SU-DHL-6 (cell line): ENCODE results near the gene SLU7.
A peak's percentile ranks its signal among the peaks of the same experiment; 100 is the strongest.

Experiments used
- H2AFZ ChIP-seq: fragments of 200-600 bp; sonication (generic); 2 replicates; pipeline ENCODE4 v1.6.1; 2014; ENCODE audit warnings: low read depth, mild to moderate bottlenecking, moderate library complexity, mixed read lengths, antibody characterized with exemption, low read length; ENCODE audit not compliant: severe bottlenecking
- H3F3A ChIP-seq: fragments of 200-600 bp; shearing (Covaris generic); 2 replicates; pipeline ENCODE4 v1.6.0; 2016; ENCODE audit warnings: antibody characterized with exemption, mild to moderate bottlenecking; ENCODE audit not compliant: insufficient read depth
- H3K27ac ChIP-seq: fragments of 200-600 bp; sonication (generic); 2 replicates; pipeline ENCODE4 v1.5.1; 2016; ENCODE audit warnings: low read depth, mild to moderate bottlenecking, low read length, moderate library complexity, mixed read lengths
- H3K27me3 ChIP-seq: fragments of 200-600 bp; sonication (generic), shearing (Covaris generic); 2 replicates; pipeline ENCODE4 v1.6.0; 2014; ENCODE audit warnings: mild to moderate bottlenecking, low read length
- H3K36me3 ChIP-seq: fragments of 200-600 bp; sonication (generic); 2 replicates; pipeline ENCODE4 v1.6.1; 2014; ENCODE audit warnings: mild to moderate bottlenecking, low read length, mixed read lengths
- H3K4me2 ChIP-seq: fragments of 300-600, 200-600 bp; shearing (Covaris generic), sonication (generic); 2 replicates; pipeline ENCODE4 v1.6.0; 2014; ENCODE audit warnings: low read length, low read depth, mild to moderate bottlenecking; ENCODE audit not compliant: poor library complexity, severe bottlenecking
- H3K4me3 ChIP-seq: fragments of 200-600 bp; sonication (generic); 2 replicates; pipeline ENCODE4 v1.5.1; 2014; ENCODE audit warnings: antibody characterized with exemption, low read length, mild to moderate bottlenecking, mixed read lengths; ENCODE audit not compliant: insufficient read depth, poor library complexity, severe bottlenecking
- H3K79me2 ChIP-seq: fragments of 200-600 bp; sonication (generic); 2 replicates; pipeline ENCODE4 v1.6.1; 2014; ENCODE audit warnings: mild to moderate bottlenecking, low read length, moderate library complexity; ENCODE audit not compliant: insufficient read depth
- H3K9ac ChIP-seq: fragments of 200-600 bp; sonication (generic); 2 replicates; pipeline ENCODE4 v1.7.0; 2014; ENCODE audit warnings: mild to moderate bottlenecking, low read length
- H3K9me2 ChIP-seq: fragments of 200-600 bp; sonication (generic); replicated peaks from 2 replicates; pipeline ENCODE4 v1.6.1; 2014; ENCODE audit warnings: low read length; ENCODE audit not compliant: insufficient read depth
- H3K9me3 ChIP-seq: fragments of 200-600 bp; sonication (generic); 2 replicates; pipeline ENCODE4 v1.6.1; 2014; ENCODE audit warnings: low read length, mixed read lengths; ENCODE audit not compliant: insufficient read depth
- H4K20me1 ChIP-seq: fragments of 200-600 bp; sonication (generic); 2 replicates; pipeline ENCODE4 v1.6.1; 2014; ENCODE audit warnings: low read depth, mild to moderate bottlenecking, antibody characterized with exemption, low read length, moderate library complexity, mixed read lengths
- EZH2phosphoT487 ChIP-seq: fragments of 200-600 bp; sonication (generic), shearing (Covaris generic); conservative IDR thresholded peaks from 2 replicates; pipeline ENCODE4 v1.6.1; 2018; ENCODE audit warnings: mild to moderate bottlenecking, antibody characterized with exemption, low read length, moderate library complexity, mixed read lengths
- TF ChIP-seq, protein P1 (sequence below): fragments of 200-600 bp; sonication (generic); IDR thresholded peaks from one replicate; pipeline ENCODE4 v1.5.1; 2017; ENCODE audit warnings: antibody characterized with exemption, mild to moderate bottlenecking, low read length, moderate library complexity; ENCODE audit not compliant: insufficient read depth, poor library complexity, severe bottlenecking

The SLU7 gene

GRCh38 chr5:160463740-160464465 lies 45.0 kb upstream of the SLU7 start:
- no peak overlapping the region for H3K4me3 ChIP-seq
- TF ChIP-seq, protein P1, sequence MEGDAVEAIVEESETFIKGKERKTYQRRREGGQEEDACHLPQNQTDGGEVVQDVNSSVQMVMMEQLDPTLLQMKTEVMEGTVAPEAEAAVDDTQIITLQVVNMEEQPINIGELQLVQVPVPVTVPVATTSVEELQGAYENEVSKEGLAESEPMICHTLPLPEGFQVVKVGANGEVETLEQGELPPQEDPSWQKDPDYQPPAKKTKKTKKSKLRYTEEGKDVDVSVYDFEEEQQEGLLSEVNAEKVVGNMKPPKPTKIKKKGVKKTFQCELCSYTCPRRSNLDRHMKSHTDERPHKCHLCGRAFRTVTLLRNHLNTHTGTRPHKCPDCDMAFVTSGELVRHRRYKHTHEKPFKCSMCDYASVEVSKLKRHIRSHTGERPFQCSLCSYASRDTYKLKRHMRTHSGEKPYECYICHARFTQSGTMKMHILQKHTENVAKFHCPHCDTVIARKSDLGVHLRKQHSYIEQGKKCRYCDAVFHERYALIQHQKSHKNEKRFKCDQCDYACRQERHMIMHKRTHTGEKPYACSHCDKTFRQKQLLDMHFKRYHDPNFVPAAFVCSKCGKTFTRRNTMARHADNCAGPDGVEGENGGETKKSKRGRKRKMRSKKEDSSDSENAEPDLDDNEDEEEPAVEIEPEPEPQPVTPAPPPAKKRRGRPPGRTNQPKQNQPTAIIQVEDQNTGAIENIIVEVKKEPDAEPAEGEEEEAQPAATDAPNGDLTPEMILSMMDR: no peak
- no peak for TF ChIP-seq EZH2phosphoT487

GRCh38 chr5:160463227-160463626 lies 44.3 kb upstream of the SLU7 start:
- Histone ChIP-seq H3F3A (peaks cover 15% of the 10 kb centered on the region), H3K36me3 (no peaks in the 10 kb centered on the region), H3K27me3 (no peaks in the 10 kb centered on the region), H4K20me1 (no peaks in the 10 kb centered on the region), H3K79me2 (peaks cover 3% of the 10 kb centered on the region), H3K9me2 (no peaks in the 10 kb centered on the region), H3K9me3 (no peaks in the 10 kb centered on the region), H3K27ac (no peak overlapping the region), H2AFZ (no peak overlapping the region), H3K9ac (no peak overlapping the region), H3K4me2 (no peak overlapping the region), H3K4me3 (no peak overlapping the region)
- no peak for TF ChIP-seq EZH2phosphoT487
- TF ChIP-seq, protein P1: no peak

More at GRCh38 chr5:160463740-160464465, 45.0 kb upstream of the SLU7 start:
- Histone ChIP-seq H3K4me2 (peak overlapping the region; percentile 38), H3K9me3 (no peaks in the 10 kb centered on the region), H2AFZ (peak overlapping the region; percentile 70), H3K36me3 (peaks cover 3% of the 10 kb centered on the region; the same call in 1 of the 2 replicates), H4K20me1 (no peaks in the 10 kb centered on the region), H3K27me3 (no peaks in the 10 kb centered on the region), H3K79me2 (peaks cover 10% of the 10 kb centered on the region), H3K9ac (peak overlapping the region; percentile 24; the same call in 1 of the 2 replicates), H3F3A (peaks cover 18% of the 10 kb centered on the region), H3K27ac (0 out of 2 replicates have a peak overlapping the region, but pooled peaks have one; percentile 15), H3K9me2 (no peaks in the 10 kb centered on the region)

- peaks cover 6% of the 10 kb centered on the region for H3F3A ChIP-seq
- no peaks in the 10 kb centered on the region for H3K9me2 ChIP-seq
- no peaks in the 10 kb centered on the region for H3K27me3 ChIP-seq
- no peak overlapping the region for H3K4me2 ChIP-seq
- no peak overlapping the region for H2AFZ ChIP-seq
- H3K4me3 ChIP-seq: no peak overlapping the region
- H3K27ac ChIP-seq: no peak overlapping the region
- H3K9me3 ChIP-seq: no peaks in the 10 kb centered on the region
- H3K79me2 ChIP-seq: no peaks in the 10 kb centered on the region
- TF ChIP-seq, protein P1: no peak
- no peak for TF ChIP-seq EZH2phosphoT487
- H3K36me3 ChIP-seq: no peaks in the 10 kb centered on the region
- no peaks in the 10 kb centered on the region for H4K20me1 ChIP-seq
- no peak overlapping the region for H3K9ac ChIP-seq
Observed at GRCh38 chr5:160462167-160462566, 43.3 kb upstream of the SLU7 start.
